IPS-15b (cell line): ENCODE data around the gene PDGFB.

Experiments used
- H3K27me3 ChIP-seq: one replicate; pipeline ENCODE4 v1.6.1; 2013; ENCODE audit warnings: low read length; ENCODE audit not compliant: control insufficient read depth, insufficient read depth
- H3K36me3 ChIP-seq: one replicate; pipeline ENCODE4 v1.6.1; 2013; ENCODE audit warnings: low read length; ENCODE audit not compliant: control insufficient read depth, insufficient read depth
- H3K4me1 ChIP-seq: one replicate; pipeline ENCODE4 v1.6.1; 2013; ENCODE audit warnings: mild to moderate bottlenecking, low read length; ENCODE audit not compliant: control insufficient read depth, insufficient read depth
- H3K4me3 ChIP-seq: one replicate; pipeline ENCODE4 v1.5.1; 2013; ENCODE audit warnings: low read depth, low read length
- H3K9ac ChIP-seq: one replicate; pipeline ENCODE4 v1.6.1; 2013; ENCODE audit warnings: low read depth, mild to moderate bottlenecking, low read length
- H3K9me3 ChIP-seq: one replicate; pipeline ENCODE4 v1.6.1; 2013; ENCODE audit warnings: mild to moderate bottlenecking, low read length; ENCODE audit not compliant: control insufficient read depth, insufficient read depth

The PDGFB gene

GRCh38 chr22:39259666-39260065 is 14.9 kb upstream of the PDGFB start:
- Histone ChIP-seq H3K9me3 (no peaks in the 10 kb centered on the region), H3K4me1 (no peaks in the 10 kb centered on the region)

GRCh38 chr22:39257901-39258475 is 13.2 kb upstream of the PDGFB start:
- Histone ChIP-seq H3K9me3 (no peaks in the 10 kb centered on the region), H3K9ac (no peak overlapping the region), H3K36me3 (no peaks in the 10 kb centered on the region), H3K4me1 (no peaks in the 10 kb centered on the region), H3K4me3 (no peak overlapping the region), H3K27me3 (no peaks in the 10 kb centered on the region)

More at GRCh38 chr22:39259666-39260065, 14.9 kb upstream of the PDGFB start:
- Histone ChIP-seq H3K36me3 (no peaks in the 10 kb centered on the region), H3K27me3 (no peaks in the 10 kb centered on the region), H3K9ac (no peak overlapping the region), H3K4me3 (no peak overlapping the region)

- H3K9ac ChIP-seq = no peak overlapping the region
- H3K4me1 ChIP-seq = no peaks in the 10 kb centered on the region
- H3K27me3 ChIP-seq = no peaks in the 10 kb centered on the region
- H3K4me3 ChIP-seq = no peak overlapping the region
- no peaks in the 10 kb centered on the region for H3K9me3 ChIP-seq
- H3K36me3 ChIP-seq = no peaks in the 10 kb centered on the region
Measured at GRCh38 chr22:39256979-39257378, 12.2 kb upstream of the PDGFB start.

GRCh38 chr22:39256186-39256552 is 11.4 kb upstream of the PDGFB start:
- no peak overlapping the region for H3K4me3 ChIP-seq
- no peak overlapping the region for H3K9ac ChIP-seq
- no peaks in the 10 kb centered on the region for H3K4me1 ChIP-seq
- H3K9me3 ChIP-seq = no peaks in the 10 kb centered on the region
- H3K27me3 ChIP-seq = no peaks in the 10 kb centered on the region
- H3K36me3 ChIP-seq = no peaks in the 10 kb centered on the region

- Histone ChIP-seq H3K9me3 (no peaks in the 10 kb centered on the region), H3K4me1 (no peaks in the 10 kb centered on the region), H3K9ac (no peak overlapping the region), H3K4me3 (no peak overlapping the region), H3K27me3 (no peaks in the 10 kb centered on the region), H3K36me3 (no peaks in the 10 kb centered on the region)
Measured at GRCh38 chr22:39255449-39256185, 10.8 kb upstream of the PDGFB start.

GRCh38 chr22:39254789-39255298 is 10.1 kb upstream of the PDGFB start:
- peaks cover 4% of the 10 kb centered on the region for H3K27me3 ChIP-seq
- no peak overlapping the region for H3K9ac ChIP-seq
- H3K4me3 ChIP-seq = no peak overlapping the region
- H3K9me3 ChIP-seq = no peaks in the 10 kb centered on the region
- no peaks in the 10 kb centered on the region for H3K36me3 ChIP-seq
- no peaks in the 10 kb centered on the region for H3K4me1 ChIP-seq

- peaks cover 7% of the 10 kb centered on the region for H3K27me3 ChIP-seq
- no peaks in the 10 kb centered on the region for H3K36me3 ChIP-seq
- H3K4me3 ChIP-seq = no peak overlapping the region
- no peak overlapping the region for H3K9ac ChIP-seq
- H3K9me3 ChIP-seq = no peaks in the 10 kb centered on the region
- H3K4me1 ChIP-seq = no peaks in the 10 kb centered on the region
Measured at GRCh38 chr22:39254122-39254521, 9.3 kb upstream of the PDGFB start.

- Histone ChIP-seq H3K27me3 (peaks cover 8% of the 10 kb centered on the region), H3K36me3 (no peaks in the 10 kb centered on the region), H3K4me1 (no peaks in the 10 kb centered on the region), H3K9ac (no peak overlapping the region), H3K4me3 (no peak overlapping the region), H3K9me3 (no peaks in the 10 kb centered on the region)
Measured at GRCh38 chr22:39253435-39254070, 8.8 kb upstream of the PDGFB start.

GRCh38 chr22:39252461-39253434 is 8.0 kb upstream of the PDGFB start:
- H3K9ac ChIP-seq = no peak overlapping the region
- no peaks in the 10 kb centered on the region for H3K4me1 ChIP-seq
- H3K9me3 ChIP-seq = no peaks in the 10 kb centered on the region
- no peak overlapping the region for H3K4me3 ChIP-seq
- H3K27me3 ChIP-seq = peaks cover 13% of the 10 kb centered on the region
- no peaks in the 10 kb centered on the region for H3K36me3 ChIP-seq

- H3K27me3 ChIP-seq = peaks cover 19% of the 10 kb centered on the region
Measured at GRCh38 chr22:39251762-39252460, 7.1 kb upstream of the PDGFB start.

GRCh38 chr22:39250838-39251237 is 6.1 kb upstream of the PDGFB start:
- Histone ChIP-seq H3K4me3 (no peak overlapping the region), H3K36me3 (no peaks in the 10 kb centered on the region), H3K9ac (no peak overlapping the region), H3K27me3 (peaks cover 30% of the 10 kb centered on the region), H3K9me3 (no peaks in the 10 kb centered on the region), H3K4me1 (no peaks in the 10 kb centered on the region)

More at GRCh38 chr22:39251762-39252460, 7.1 kb upstream of the PDGFB start:
- no peak overlapping the region for H3K4me3 ChIP-seq
- no peaks in the 10 kb centered on the region for H3K4me1 ChIP-seq
- H3K36me3 ChIP-seq = no peaks in the 10 kb centered on the region
- no peak overlapping the region for H3K9ac ChIP-seq
- H3K9me3 ChIP-seq = no peaks in the 10 kb centered on the region
